ENCODE measurements around the gene TESK2. TPM values are rescaled to one million over a fixed set of nuclear protein-coding genes. Genes with fewer than 3 reads are reported as not detected.

The TESK2 gene
- total and polyA plus RNA-seq, 2 of the 13 experiments (the other 11 are each of a cell fraction or from before 2014, with no cell fraction given), result 5.5 to 9.6 TPM

DNA sequence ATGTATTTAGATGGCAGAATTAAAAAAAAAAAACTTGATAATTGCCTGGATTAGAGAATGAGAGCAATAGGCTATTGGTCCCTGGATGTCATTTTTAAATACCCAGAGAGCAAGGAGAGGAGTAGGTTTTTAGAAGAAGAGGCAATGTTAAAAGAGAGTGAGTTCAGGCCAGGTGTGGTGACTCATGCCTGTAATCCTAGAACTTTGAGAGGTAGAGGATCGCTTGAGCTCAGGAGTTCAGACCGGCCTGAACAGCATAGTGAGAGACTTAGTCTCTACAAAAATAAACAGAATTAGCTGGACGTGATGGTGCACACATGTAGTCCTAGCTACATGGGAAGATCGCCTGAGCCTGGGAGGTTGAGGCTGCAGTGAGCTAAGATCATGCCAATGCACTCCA, 134.8 kb downstream of the TESK2 start (continued):
- TF ChIP-seq, protein P1, sequence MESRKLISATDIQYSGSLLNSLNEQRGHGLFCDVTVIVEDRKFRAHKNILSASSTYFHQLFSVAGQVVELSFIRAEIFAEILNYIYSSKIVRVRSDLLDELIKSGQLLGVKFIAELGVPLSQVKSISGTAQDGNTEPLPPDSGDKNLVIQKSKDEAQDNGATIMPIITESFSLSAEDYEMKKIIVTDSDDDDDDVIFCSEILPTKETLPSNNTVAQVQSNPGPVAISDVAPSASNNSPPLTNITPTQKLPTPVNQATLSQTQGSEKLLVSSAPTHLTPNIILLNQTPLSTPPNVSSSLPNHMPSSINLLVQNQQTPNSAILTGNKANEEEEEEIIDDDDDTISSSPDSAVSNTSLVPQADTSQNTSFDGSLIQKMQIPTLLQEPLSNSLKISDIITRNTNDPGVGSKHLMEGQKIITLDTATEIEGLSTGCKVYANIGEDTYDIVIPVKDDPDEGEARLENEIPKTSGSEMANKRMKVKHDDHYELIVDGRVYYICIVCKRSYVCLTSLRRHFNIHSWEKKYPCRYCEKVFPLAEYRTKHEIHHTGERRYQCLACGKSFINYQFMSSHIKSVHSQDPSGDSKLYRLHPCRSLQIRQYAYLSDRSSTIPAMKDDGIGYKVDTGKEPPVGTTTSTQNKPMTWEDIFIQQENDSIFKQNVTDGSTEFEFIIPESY (CRISPR knock-in tag; IDR thresholded peaks at IDR 0.05), result no peak
- TF ChIP-seq ZNF451 (CRISPR knock-in tag; IDR thresholded peaks at IDR 0.05) (no peak), MBD4 (IDR thresholded peaks at IDR 0.05; ENCODE audit: borderline replicate concordance, low read length) (no peak), ZNF343 (CRISPR knock-in tag; IDR thresholded peaks at IDR 0.05) (no peak), ZNF292 (CRISPR knock-in tag; IDR thresholded peaks at IDR 0.05; ENCODE audit: borderline replicate concordance, low read depth) (no peak), EEA1 (CRISPR knock-in tag; IDR thresholded peaks at IDR 0.05; ENCODE audit: borderline replicate concordance) (no peak), BRD4 (CRISPR knock-in tag; IDR thresholded peaks at IDR 0.05) (no peak), SP140L (CRISPR knock-in tag; IDR thresholded peaks at IDR 0.05; ENCODE audit: borderline replicate concordance) (no peak), CENPX (CRISPR knock-in tag; IDR thresholded peaks at IDR 0.05) (no peak), MBNL3 (CRISPR knock-in tag; conservative IDR thresholded peaks at IDR 0.05) (no peak), STAT5B (CRISPR knock-in tag; IDR thresholded peaks at IDR 0.05) (no peak), FOSL2 (CRISPR knock-in tag; IDR thresholded peaks at IDR 0.05) (peak; percentile 91), SAP130 (CRISPR knock-in tag; IDR thresholded peaks at IDR 0.05; ENCODE audit: low read depth) (peak; percentile 52; the same call in 1 of the 2 replicates), JUND (CRISPR knock-in tag; IDR thresholded peaks at IDR 0.05) (peak; percentile 45; the same call in 1 of the 2 replicates), WIZ (CRISPR knock-in tag; IDR thresholded peaks at IDR 0.05) (no peak), NR2F6 (IDR thresholded peaks at IDR 0.05) (no peak), NR2F6 (CRISPR knock-in tag; IDR thresholded peaks at IDR 0.05) (no peak)
- TF ChIP-seq, protein P2, sequence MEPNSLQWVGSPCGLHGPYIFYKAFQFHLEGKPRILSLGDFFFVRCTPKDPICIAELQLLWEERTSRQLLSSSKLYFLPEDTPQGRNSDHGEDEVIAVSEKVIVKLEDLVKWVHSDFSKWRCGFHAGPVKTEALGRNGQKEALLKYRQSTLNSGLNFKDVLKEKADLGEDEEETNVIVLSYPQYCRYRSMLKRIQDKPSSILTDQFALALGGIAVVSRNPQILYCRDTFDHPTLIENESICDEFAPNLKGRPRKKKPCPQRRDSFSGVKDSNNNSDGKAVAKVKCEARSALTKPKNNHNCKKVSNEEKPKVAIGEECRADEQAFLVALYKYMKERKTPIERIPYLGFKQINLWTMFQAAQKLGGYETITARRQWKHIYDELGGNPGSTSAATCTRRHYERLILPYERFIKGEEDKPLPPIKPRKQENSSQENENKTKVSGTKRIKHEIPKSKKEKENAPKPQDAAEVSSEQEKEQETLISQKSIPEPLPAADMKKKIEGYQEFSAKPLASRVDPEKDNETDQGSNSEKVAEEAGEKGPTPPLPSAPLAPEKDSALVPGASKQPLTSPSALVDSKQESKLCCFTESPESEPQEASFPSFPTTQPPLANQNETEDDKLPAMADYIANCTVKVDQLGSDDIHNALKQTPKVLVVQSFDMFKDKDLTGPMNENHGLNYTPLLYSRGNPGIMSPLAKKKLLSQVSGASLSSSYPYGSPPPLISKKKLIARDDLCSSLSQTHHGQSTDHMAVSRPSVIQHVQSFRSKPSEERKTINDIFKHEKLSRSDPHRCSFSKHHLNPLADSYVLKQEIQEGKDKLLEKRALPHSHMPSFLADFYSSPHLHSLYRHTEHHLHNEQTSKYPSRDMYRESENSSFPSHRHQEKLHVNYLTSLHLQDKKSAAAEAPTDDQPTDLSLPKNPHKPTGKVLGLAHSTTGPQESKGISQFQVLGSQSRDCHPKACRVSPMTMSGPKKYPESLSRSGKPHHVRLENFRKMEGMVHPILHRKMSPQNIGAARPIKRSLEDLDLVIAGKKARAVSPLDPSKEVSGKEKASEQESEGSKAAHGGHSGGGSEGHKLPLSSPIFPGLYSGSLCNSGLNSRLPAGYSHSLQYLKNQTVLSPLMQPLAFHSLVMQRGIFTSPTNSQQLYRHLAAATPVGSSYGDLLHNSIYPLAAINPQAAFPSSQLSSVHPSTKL (CRISPR knock-in tag; IDR thresholded peaks at IDR 0.05), result 0 out of 2 replicates have a peak, but pooled peaks have one; percentile 35
- TF ChIP-seq, protein P3, sequence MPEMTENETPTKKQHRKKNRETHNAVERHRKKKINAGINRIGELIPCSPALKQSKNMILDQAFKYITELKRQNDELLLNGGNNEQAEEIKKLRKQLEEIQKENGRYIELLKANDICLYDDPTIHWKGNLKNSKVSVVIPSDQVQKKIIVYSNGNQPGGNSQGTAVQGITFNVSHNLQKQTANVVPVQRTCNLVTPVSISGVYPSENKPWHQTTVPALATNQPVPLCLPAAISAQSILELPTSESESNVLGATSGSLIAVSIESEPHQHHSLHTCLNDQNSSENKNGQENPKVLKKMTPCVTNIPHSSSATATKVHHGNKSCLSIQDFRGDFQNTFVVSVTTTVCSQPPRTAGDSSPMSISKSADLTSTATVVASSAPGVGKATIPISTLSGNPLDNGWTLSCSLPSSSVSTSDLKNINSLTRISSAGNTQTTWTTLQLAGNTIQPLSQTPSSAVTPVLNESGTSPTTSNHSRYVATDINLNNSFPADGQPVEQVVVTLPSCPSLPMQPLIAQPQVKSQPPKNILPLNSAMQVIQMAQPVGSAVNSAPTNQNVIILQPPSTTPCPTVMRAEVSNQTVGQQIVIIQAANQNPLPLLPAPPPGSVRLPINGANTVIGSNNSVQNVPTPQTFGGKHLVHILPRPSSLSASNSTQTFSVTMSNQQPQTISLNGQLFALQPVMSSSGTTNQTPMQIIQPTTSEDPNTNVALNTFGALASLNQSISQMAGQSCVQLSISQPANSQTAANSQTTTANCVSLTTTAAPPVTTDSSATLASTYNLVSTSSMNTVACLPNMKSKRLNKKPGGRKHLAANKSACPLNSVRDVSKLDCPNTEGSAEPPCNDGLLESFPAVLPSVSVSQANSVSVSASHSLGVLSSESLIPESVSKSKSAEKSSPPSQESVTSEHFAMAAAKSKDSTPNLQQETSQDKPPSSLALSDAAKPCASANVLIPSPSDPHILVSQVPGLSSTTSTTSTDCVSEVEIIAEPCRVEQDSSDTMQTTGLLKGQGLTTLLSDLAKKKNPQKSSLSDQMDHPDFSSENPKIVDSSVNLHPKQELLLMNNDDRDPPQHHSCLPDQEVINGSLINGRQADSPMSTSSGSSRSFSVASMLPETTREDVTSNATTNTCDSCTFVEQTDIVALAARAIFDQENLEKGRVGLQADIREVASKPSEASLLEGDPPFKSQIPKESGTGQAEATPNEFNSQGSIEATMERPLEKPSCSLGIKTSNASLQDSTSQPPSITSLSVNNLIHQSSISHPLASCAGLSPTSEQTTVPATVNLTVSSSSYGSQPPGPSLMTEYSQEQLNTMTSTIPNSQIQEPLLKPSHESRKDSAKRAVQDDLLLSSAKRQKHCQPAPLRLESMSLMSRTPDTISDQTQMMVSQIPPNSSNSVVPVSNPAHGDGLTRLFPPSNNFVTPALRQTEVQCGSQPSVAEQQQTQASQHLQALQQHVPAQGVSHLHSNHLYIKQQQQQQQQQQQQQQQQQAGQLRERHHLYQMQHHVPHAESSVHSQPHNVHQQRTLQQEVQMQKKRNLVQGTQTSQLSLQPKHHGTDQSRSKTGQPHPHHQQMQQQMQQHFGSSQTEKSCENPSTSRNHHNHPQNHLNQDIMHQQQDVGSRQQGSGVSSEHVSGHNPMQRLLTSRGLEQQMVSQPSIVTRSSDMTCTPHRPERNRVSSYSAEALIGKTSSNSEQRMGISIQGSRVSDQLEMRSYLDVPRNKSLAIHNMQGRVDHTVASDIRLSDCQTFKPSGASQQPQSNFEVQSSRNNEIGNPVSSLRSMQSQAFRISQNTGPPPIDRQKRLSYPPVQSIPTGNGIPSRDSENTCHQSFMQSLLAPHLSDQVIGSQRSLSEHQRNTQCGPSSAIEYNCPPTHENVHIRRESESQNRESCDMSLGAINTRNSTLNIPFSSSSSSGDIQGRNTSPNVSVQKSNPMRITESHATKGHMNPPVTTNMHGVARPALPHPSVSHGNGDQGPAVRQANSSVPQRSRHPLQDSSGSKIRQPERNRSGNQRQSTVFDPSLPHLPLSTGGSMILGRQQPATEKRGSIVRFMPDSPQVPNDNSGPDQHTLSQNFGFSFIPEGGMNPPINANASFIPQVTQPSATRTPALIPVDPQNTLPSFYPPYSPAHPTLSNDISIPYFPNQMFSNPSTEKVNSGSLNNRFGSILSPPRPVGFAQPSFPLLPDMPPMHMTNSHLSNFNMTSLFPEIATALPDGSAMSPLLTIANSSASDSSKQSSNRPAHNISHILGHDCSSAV (CRISPR knock-in tag; IDR thresholded peaks at IDR 0.05; ENCODE audit: borderline replicate concordance), result no peak
